ENCODE results near the gene ARHGDIA.
A peak's percentile ranks its signal among the peaks of the same experiment; 100 is the strongest.
"Not testable (repeated sequence)": the region's sequence is repeated elsewhere in the genome, so short reads cannot be mapped to it uniquely, and the experiment has no call there.

Gene ARHGDIA

GRCh38 chr17:81870981-81871386 lies at the start of gene ARHGDIA:
TSS of gene ARHGDIA (minus strand) at chr17:81871337. CDS start at chr17:81869930, 1,407 bp downstream.
- ATAC-seq, result peak; percentile 53
- no peak for DNase-seq

DNA sequence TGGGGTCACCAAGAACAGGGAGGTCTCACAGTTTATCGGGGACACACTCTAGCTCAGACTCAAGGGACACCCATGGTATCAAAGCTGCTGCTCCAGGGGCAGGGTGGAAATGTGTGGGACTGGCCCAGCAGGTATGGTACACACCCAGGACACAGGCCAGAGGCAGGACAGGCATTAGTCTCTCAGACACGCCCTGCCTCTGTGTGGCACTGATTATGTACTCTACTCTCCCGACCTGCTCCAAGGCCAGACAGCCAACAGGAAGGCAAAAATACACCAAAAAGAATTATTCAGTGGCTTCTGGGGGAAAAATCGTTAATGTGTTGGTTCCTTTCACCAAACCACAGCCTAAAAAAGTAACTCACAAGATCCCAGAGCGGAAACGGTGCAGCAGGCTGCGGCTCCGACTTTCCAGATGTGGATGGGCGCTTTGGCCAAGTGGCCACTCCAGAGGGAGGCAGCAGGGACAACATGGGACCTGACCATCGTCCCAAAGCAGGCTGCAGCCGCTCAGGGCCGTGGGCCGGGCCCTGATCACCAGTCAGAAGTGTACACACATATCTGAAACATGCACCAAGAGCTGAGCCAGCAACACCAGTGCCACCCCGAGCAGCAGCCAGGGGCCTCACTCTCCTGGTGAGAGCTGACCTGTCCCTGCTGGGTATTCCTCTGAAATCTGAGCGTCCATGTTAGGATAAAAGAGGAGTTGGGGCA lies 47.9 kb upstream of the ARHGDIA start:
- no peak for ATAC-seq
- DNase-seq, result no peak

GRCh38 chr17:81918333-81918669 lies 47.2 kb upstream of the ARHGDIA start:
- DNase-seq, result not testable (repeated sequence)
- ATAC-seq, result peak; percentile 12

- ATAC-seq, result peak; percentile 73
- peak; percentile 86 for DNase-seq
These were observed 46.6 kb upstream of the ARHGDIA start, which contains the start of gene SIRT7 for GRCh38 chr17:81917565-81918332. TSS of gene SIRT7 (minus strand) at chr17:81918176. CDS start at chr17:81918131, 45 bp downstream.

- no peak for ATAC-seq
- no peak for DNase-seq
These were observed 45.3 kb upstream of the ARHGDIA start for GRCh38 chr17:81916234-81917001.

DNA sequence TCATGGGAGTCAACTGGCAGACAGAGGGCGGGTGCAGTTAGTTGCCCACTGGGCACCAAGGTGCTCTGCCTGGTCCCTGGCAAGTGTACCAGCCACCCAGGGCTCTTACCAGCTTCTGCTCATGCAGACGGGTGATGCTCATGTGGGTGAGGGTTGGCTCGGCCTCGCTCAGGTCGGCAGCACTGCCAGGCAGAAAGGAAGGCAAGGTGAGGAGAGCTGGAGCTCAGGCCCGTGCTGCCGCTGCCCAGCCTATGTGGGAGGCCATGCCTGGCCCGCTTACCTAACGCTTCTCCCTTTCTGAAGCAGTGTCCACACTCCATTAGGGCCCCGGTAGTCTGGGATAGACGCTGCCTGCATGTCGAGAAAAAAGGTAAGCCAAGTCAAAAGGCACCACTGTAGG lies 44.2 kb upstream of the ARHGDIA start:
- DNase-seq (no peak), ATAC-seq (no peak)

GRCh38 chr17:81914103-81914850 lies 43.1 kb upstream of the ARHGDIA start:
- ATAC-seq, result no peak
- DNase-seq, result no peak

GRCh38 chr17:81913394-81914102 lies 42.4 kb upstream of the ARHGDIA start:
- no peak for DNase-seq
- ATAC-seq, result no peak

DNA sequence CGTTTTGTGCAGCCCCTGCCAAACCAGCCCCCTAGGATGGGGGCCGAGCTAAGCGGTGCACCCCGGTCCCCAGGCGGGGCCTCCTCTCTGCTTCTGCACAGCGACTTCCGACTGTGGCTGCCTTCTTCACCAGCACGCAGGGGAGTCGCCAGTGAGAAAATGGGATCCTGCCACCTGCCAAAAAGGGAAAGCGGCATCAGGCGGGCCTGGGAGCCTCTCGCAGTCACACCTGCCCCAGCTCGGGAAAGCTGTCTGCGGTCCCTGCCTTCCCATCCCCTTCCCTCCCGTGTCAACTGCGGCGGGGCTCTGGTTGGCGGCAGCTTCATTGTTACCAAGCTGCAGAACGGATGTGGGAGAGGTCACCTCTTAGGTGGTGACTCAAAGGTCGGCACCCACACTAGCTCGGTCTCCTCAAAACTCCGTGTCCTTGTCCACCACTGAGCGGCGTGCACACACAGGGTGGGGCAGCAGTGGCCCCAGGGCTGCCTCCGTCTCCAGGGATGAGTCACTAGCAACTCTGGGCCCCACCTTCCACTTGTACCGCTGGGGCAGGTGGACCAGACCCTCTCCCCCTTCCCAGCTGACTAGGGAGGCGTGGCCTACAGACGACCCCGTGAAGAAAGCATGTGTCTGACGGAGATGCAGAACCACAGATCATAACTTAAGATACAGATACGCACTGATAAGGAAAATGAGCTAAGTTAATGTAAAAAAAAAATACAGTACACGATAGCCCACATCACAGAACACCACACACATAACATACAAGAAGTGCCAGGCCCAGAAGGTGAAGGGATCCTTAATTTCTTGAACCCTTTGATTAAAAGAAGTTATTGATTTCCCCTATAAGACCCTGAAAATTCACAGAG lies 41.5 kb upstream of the ARHGDIA start:
- ATAC-seq (no peak), DNase-seq (no peak)

DNA sequence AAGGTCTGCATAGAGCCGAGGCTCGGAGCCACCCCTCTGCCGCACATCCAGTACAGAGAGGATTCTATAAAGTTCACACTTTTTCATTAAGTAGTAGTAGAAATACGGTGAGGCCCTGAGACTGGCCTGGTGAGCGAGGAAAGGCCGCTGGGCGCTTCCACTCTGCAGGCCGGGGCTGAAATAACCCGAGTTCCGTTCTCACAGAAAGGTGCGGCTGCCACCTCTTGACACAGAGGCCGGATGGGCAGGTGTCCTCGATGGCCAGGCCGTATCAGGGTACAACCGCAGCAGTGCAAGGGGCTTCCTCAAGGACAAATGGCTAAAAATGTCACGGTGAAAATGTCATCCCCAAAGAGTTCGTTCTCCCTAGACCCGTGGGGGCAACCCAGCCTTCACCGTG lies 40.8 kb upstream of the ARHGDIA start:
- DNase-seq, result no peak
- ATAC-seq, result no peak

DNA sequence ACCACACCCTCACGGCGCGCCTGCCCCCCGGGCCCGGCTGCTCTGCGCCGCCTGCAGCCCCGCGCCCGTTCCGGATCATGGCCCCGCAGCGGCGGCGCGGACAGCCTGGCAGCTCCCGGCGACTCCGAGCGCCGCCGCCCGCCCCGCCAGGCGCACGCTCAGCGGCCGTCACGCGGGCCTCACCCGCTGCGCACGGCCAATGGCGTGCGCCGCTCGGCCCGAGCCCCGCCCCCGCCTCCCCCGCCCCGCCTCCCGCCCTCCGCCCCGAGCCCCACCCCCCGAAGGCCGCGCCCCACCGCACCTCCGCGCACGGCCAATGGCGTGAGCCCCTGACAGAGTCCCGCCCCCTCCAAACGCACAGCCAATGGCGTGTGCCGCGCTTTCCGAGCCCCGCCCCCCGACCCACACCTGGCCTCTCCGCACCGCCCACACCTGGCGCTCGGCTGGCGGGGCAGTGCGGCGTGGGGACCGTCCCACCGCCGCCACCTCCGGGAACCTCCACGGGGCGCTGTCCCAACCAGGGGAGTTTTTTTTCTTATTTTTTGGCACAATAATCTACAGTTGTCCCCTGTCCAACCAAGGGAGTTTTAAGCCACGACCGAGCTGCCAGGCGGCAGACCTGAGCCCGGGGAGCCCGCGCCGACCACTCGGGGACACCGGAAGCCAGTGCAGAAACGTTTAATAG lies 40.3 kb upstream of the ARHGDIA start, which contains the start of gene PCYT2:
PCYT2 (minus strand) TSS at position 123 of the 685 bp plus-strand sequence; CDS start at position 79, 44 bp downstream.
- peak; percentile 95 for DNase-seq
- ATAC-seq, result peak; percentile 93

DNA sequence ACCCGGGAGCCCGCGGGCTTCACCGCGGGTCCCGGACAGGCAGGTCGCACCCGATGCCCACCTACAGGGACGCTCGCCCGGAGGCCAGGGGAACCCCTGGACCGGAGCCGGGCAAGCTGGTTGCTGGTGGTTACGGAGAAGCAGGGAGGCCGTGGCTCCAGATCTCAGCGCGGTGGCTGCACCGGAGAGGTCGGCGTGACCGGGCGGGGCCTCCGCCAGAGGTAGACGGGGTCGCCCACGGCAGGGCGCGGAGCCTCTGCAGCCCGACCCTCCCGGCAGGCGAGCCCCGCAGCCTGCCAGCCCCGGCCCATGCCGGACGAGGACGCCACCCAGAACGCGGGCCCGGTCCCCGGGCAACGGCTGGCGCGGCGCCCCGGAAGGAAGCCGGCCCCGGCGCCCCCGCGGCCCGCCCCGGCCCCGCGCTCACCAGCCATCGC lies 39.7 kb upstream of the ARHGDIA start:
- ATAC-seq (no peak), DNase-seq (no peak)

GRCh38 chr17:81909966-81910839 lies 39.1 kb upstream of the ARHGDIA start:
- ATAC-seq, result no peak
- no peak for DNase-seq

GRCh38 chr17:81909231-81909630 lies 38.1 kb upstream of the ARHGDIA start:
- ATAC-seq, result no peak
- no peak for DNase-seq

- ATAC-seq, result no peak
- DNase-seq, result no peak
These were observed 37.7 kb upstream of the ARHGDIA start for GRCh38 chr17:81908793-81909192.

GRCh38 chr17:81907219-81908145 lies 36.3 kb upstream of the ARHGDIA start:
- no peak for ATAC-seq
- DNase-seq, result no peak

- DNase-seq, result no peak
- no peak for ATAC-seq
These were observed 35.5 kb upstream of the ARHGDIA start for GRCh38 chr17:81906476-81907218.

Data from stimulated activated naive CD8-positive, alpha-beta T cell treated with anti-CD3 and anti-CD28 coated beads, Interleukin-15, Interleukin-2, amounts not matched to agents 100 U/mL and 50 U/mL, for 24 hours (primary cell).